Prostate gland (tissue), 2 donors: ENCODE measurements around the gene PSMG4.

Source experiments
- CTCF ChIP-seq, 4 experiments: fragments of 200-600 bp in 2 of 4; fragments of 450-650 bp in 2 of 4; sonication (generic) in 2 of 4; IDR thresholded peaks; 1 replicate in 3 of 4; 2 replicates in 1 of 4; pipeline ENCODE4 v1.5.1; 2016 to 2019; ENCODE audit warnings: antibody characterized with exemption in 4 of 4, mild to moderate bottlenecking in 2 of 4, moderate library complexity in 2 of 4
- POLR2A ChIP-seq: fragments of 450-650 bp; IDR thresholded peaks from one replicate; pipeline ENCODE4 v1.6.1; 2016; ENCODE audit warnings: antibody characterized with exemption, mild to moderate bottlenecking
- POLR2AphosphoS5 ChIP-seq: sonication (generic); formaldehyde crosslinking; IDR thresholded peaks from one replicate; pipeline ENCODE4 v1.6.1; 2017; ENCODE audit warnings: antibody characterized with exemption

GRCh38 chr6:3236005-3236404, 22.7 kb upstream of the PSMG4 start:
- TF ChIP-seq CTCF (IDR thresholded peaks at IDR 0.05) (no peak), POLR2A (no peak), POLR2AphosphoS5 (no peak)
